ENCODE results near the gene KLHL7.
"Not testable (repeated sequence)": the region's sequence is repeated elsewhere in the genome, so short reads cannot be mapped to it uniquely, and the experiment has no call there.

The KLHL7 gene

DNA sequence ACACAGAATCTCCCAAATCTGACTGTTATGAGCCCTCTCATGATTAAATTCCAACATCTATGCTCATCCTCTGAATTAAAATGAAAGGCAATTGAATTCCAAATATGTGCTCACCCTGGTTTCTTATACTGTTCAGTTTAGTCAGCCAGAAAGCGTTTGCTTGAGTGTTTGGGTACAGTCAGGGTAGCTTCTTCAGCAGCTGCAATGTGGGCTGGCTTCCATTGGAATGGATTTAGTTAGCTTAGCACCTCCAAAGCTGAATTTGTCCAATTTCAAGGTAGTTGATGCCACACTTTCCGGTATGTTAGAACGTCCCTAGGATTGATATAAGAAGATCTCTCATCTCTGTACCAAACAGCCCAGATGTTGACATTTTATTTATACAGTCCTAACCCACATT, 9.3 kb downstream of the KLHL7 start:
- H3K9me3 ChIP-seq (ENCODE audit: control insufficient read depth, insufficient read depth, low read length), result no peaks in the 10 kb centered on the region
- H3K36me3 ChIP-seq (ENCODE audit: control insufficient read depth, insufficient read depth, low read length), result no peaks in the 10 kb centered on the region
- no peak overlapping the region for H3K4me3 ChIP-seq (ENCODE audit: low read depth, low read length)
- no peaks in the 10 kb centered on the region for H3K27me3 ChIP-seq (ENCODE audit: control insufficient read depth, insufficient read depth, low read length)
- no peak overlapping the region for H3K9ac ChIP-seq (ENCODE audit: low read depth, low read length)
- peaks cover 38% of the 10 kb centered on the region for H3K4me1 ChIP-seq (ENCODE audit: control insufficient read depth, insufficient read depth, low read length)

DNA sequence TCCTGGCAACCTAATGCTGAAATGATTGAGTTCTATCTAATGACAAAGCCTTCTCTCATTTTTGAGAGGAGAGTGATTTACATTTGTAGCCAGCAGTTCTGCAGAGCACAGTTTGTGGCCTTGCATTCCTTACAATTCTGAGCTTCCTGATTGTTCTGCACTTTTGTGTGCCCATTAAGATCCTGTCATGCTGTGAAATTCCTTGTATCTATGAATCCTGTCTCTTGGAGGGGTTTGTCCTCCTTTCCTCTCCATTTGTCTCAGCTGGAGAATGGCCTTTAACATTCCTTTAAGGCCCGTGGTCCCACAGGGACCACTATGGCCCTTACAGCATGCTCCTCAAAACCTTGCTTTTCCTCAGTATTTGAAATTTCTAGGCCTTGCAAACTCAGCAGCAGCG, 10.4 kb downstream of the KLHL7 start:
- Histone ChIP-seq H3K36me3 (ENCODE audit: control insufficient read depth, insufficient read depth, low read length) (no peaks in the 10 kb centered on the region), H3K27me3 (ENCODE audit: control insufficient read depth, insufficient read depth, low read length) (no peaks in the 10 kb centered on the region), H3K9ac (ENCODE audit: low read depth, low read length) (no peak overlapping the region), H3K9me3 (ENCODE audit: control insufficient read depth, insufficient read depth, low read length) (no peaks in the 10 kb centered on the region), H3K4me3 (ENCODE audit: low read depth, low read length) (no peak overlapping the region), H3K4me1 (ENCODE audit: control insufficient read depth, insufficient read depth, low read length) (peaks cover 38% of the 10 kb centered on the region)

DNA sequence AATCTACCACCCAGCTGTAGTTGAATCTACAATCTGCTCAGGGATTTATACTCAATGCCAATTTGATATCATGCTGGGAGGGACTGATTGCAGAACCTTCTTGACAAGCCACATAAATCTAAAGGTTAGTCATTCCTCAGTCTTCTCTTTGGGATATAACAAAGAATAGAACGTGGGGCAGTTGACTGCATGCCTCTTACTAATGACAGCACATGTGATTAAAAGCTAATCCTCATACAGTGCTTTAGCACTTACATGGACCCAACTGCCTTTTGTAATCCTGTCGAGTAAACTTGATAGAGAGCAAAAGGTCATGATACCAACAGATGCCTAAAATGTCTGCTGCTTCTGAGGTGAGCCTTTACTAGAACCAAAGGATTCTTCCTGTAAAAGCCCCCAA, 12.3 kb downstream of the KLHL7 start:
- no peaks in the 10 kb centered on the region for H3K27me3 ChIP-seq (ENCODE audit: control insufficient read depth, insufficient read depth, low read length)
- H3K4me3 ChIP-seq (ENCODE audit: low read depth, low read length), result no peak overlapping the region
- H3K9ac ChIP-seq (ENCODE audit: low read depth, low read length), result no peak overlapping the region
- H3K4me1 ChIP-seq (ENCODE audit: control insufficient read depth, insufficient read depth, low read length), result peaks cover 32% of the 10 kb centered on the region
- no peaks in the 10 kb centered on the region for H3K36me3 ChIP-seq (ENCODE audit: control insufficient read depth, insufficient read depth, low read length)
- H3K9me3 ChIP-seq (ENCODE audit: control insufficient read depth, insufficient read depth, low read length), result no peaks in the 10 kb centered on the region

DNA sequence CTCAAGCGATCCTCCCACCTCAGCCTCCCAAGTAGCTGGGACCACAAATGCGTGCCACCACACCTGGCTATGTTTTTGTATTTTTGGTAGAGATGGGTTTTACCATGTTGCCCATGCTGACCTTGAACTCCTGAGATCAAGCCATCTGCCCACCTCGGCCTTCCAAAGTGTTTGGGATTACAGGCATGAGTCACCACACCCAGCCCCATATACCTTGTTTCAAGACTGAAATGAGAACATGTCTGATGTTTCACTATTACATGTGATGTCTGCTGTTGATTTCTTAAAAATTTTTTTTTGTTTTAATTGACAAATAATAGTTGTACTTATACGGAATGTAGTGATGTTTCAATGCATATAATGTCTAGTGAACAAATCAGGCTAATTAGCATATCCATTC, 14.5 kb downstream of the KLHL7 start:
- Histone ChIP-seq H3K4me3 (ENCODE audit: low read depth, low read length) (no peak overlapping the region), H3K9me3 (ENCODE audit: control insufficient read depth, insufficient read depth, low read length) (no peaks in the 10 kb centered on the region), H3K36me3 (ENCODE audit: control insufficient read depth, insufficient read depth, low read length) (no peaks in the 10 kb centered on the region), H3K4me1 (ENCODE audit: control insufficient read depth, insufficient read depth, low read length) (peaks cover 20% of the 10 kb centered on the region), H3K9ac (ENCODE audit: low read depth, low read length) (no peak overlapping the region), H3K27me3 (ENCODE audit: control insufficient read depth, insufficient read depth, low read length) (no peaks in the 10 kb centered on the region)

DNA sequence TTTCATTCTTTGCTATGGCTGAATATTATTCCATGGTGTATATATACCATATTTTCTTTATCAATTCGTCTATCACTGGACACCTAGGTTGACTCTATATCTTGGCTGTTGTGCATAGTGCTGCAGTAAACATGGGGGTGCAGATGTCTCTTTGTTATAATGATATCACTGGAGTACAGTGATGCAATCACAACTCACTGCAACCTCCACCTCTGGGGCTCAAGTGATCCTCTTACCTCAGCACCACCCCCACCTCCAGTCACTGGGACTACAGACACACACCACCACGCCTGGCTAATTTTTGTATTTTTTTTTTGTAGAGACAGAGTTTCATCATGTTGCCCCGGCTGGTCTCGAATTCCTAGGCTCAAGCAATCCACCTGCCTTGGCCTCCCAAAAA, 15.6 kb downstream of the KLHL7 start:
- Histone ChIP-seq H3K27me3 (ENCODE audit: control insufficient read depth, insufficient read depth, low read length) (no peaks in the 10 kb centered on the region), H3K4me1 (ENCODE audit: control insufficient read depth, insufficient read depth, low read length) (peaks cover 12% of the 10 kb centered on the region), H3K36me3 (ENCODE audit: control insufficient read depth, insufficient read depth, low read length) (no peaks in the 10 kb centered on the region), H3K9me3 (ENCODE audit: control insufficient read depth, insufficient read depth, low read length) (no peaks in the 10 kb centered on the region), H3K9ac (ENCODE audit: low read depth, low read length) (no peak overlapping the region), H3K4me3 (ENCODE audit: low read depth, low read length) (no peak overlapping the region)

DNA sequence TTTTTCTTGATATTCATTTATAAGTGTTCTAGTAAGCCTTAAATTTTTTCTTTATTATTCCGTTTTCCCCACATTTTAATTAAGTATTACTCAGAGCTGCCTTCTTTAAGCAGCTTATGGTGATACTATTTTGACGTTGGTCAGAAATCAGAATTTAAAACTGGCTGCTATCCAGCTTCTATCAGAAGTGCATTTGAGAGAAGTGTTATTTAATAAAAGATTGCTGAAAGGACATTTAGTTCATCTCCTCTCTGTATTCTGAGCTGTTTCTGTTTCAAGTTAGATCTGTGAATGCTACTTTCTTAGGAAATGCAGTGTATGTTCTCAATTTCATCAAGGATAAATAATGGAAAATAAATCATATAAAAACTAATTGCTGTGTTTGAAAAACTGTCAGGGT, 17.4 kb downstream of the KLHL7 start:
- H3K9me3 ChIP-seq (ENCODE audit: control insufficient read depth, insufficient read depth, low read length), result no peaks in the 10 kb centered on the region
- no peak overlapping the region for H3K9ac ChIP-seq (ENCODE audit: low read depth, low read length)
- no peaks in the 10 kb centered on the region for H3K36me3 ChIP-seq (ENCODE audit: control insufficient read depth, insufficient read depth, low read length)
- H3K4me1 ChIP-seq (ENCODE audit: control insufficient read depth, insufficient read depth, low read length), result no peaks in the 10 kb centered on the region
- H3K27me3 ChIP-seq (ENCODE audit: control insufficient read depth, insufficient read depth, low read length), result no peaks in the 10 kb centered on the region
- H3K4me3 ChIP-seq (ENCODE audit: low read depth, low read length), result no peak overlapping the region

DNA sequence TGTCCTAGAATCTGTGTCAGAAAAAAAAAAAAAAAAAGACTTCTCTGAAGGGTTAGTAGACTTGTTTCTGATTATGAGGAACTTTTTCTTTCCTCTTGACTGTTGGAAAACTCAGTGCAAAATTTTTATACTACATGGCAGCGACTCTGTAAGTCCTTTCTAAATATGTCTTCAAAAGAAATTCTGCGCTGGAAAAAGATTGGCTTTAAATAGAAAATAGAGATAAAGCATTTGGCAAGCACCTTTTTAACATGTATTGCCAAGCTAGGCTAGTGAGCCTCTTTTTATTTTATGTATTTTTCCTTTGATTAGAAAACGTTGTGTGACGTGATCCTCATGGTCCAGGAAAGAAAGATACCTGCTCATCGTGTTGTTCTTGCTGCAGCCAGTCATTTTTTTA, 17.9 kb downstream of the KLHL7 start:
- Histone ChIP-seq H3K9ac (ENCODE audit: low read depth, low read length) (no peak overlapping the region), H3K4me3 (ENCODE audit: low read depth, low read length) (no peak overlapping the region), H3K27me3 (ENCODE audit: control insufficient read depth, insufficient read depth, low read length) (no peaks in the 10 kb centered on the region), H3K4me1 (ENCODE audit: control insufficient read depth, insufficient read depth, low read length) (no peaks in the 10 kb centered on the region), H3K36me3 (ENCODE audit: control insufficient read depth, insufficient read depth, low read length) (no peaks in the 10 kb centered on the region), H3K9me3 (ENCODE audit: control insufficient read depth, insufficient read depth, low read length) (no peaks in the 10 kb centered on the region)

DNA sequence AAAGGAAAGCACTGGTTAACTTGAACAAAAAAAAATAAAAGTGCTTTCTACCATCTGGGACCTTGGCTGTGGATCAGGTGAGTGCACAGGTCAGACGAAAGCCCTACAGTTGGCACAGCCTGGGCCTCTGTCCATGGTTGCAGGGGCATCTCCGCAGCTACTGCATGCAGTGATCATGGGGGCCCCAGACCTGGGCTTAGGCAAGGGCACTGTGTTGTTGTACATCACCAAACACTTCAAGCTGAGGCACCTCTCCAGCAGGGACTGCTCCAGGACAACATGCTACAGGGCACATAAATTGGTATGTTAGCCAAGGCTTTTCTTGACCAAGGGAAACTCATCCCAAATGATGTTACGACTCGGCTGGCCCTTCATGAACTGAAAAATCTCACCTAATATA, 23.5 kb downstream of the KLHL7 start:
- Histone ChIP-seq H3K9ac (ENCODE audit: low read depth, low read length) (no peak overlapping the region), H3K4me3 (ENCODE audit: low read depth, low read length) (no peak overlapping the region), H3K36me3 (ENCODE audit: control insufficient read depth, insufficient read depth, low read length) (no peaks in the 10 kb centered on the region), H3K9me3 (ENCODE audit: control insufficient read depth, insufficient read depth, low read length) (no peaks in the 10 kb centered on the region), H3K27me3 (ENCODE audit: control insufficient read depth, insufficient read depth, low read length) (no peaks in the 10 kb centered on the region), H3K4me1 (ENCODE audit: control insufficient read depth, insufficient read depth, low read length) (no peaks in the 10 kb centered on the region)

DNA sequence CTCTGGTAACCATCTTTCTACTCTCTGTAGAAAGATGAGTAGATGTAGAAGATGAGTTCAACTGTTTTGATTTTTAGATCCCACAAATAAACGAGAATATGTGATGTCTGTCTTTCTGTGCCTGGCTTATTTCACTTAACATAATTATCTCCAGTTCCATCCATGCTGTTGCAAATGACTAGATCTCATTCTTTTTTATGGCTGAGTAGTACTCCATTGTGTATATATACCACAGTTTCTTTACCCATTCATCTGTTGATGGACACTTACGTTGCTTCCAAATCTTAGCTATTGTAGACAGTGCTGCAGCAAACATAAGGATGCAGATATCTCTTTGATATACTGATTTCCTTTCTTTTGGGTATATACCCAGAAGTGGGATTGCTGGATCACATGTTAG, 26.2 kb downstream of the KLHL7 start:
- not testable (repeated sequence) for H3K4me3 ChIP-seq (ENCODE audit: low read depth, low read length); H3K36me3 ChIP-seq (ENCODE audit: control insufficient read depth, insufficient read depth, low read length)

DNA sequence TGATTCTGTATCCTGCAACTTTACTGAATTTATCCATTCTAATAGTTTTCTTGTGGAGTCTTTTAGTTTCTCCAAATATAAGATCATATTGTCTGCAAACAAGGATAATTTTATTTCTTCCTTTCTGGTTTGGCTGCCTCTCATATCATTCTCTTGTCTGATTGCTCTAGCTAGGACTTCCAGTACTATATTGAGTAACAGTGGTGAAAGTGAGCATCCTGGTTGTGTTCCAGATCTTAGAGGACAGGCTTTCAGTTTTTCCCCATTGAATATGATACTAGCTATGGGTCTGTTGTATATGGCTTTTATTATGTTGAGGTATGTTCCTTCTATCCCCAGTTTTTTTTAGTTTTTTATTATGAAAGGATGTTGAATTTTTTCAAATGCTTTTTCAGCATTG, 28.2 kb downstream of the KLHL7 start:
- Histone ChIP-seq H3K9ac (ENCODE audit: low read depth, low read length) (no peak overlapping the region), H3K4me3 (ENCODE audit: low read depth, low read length) (no peak overlapping the region), H3K27me3 (ENCODE audit: control insufficient read depth, insufficient read depth, low read length) (no peaks in the 10 kb centered on the region), H3K36me3 (ENCODE audit: control insufficient read depth, insufficient read depth, low read length) (no peaks in the 10 kb centered on the region), H3K4me1 (ENCODE audit: control insufficient read depth, insufficient read depth, low read length) (no peaks in the 10 kb centered on the region), H3K9me3 (ENCODE audit: control insufficient read depth, insufficient read depth, low read length) (no peaks in the 10 kb centered on the region)

More for the DNA sequence above, 26.2 kb downstream of the KLHL7 start:
- not testable (repeated sequence) for H3K9ac ChIP-seq (ENCODE audit: low read depth, low read length); H3K9me3 ChIP-seq (ENCODE audit: control insufficient read depth, insufficient read depth, low read length); H3K4me1 ChIP-seq (ENCODE audit: control insufficient read depth, insufficient read depth, low read length); H3K27me3 ChIP-seq (ENCODE audit: control insufficient read depth, insufficient read depth, low read length)

DNA sequence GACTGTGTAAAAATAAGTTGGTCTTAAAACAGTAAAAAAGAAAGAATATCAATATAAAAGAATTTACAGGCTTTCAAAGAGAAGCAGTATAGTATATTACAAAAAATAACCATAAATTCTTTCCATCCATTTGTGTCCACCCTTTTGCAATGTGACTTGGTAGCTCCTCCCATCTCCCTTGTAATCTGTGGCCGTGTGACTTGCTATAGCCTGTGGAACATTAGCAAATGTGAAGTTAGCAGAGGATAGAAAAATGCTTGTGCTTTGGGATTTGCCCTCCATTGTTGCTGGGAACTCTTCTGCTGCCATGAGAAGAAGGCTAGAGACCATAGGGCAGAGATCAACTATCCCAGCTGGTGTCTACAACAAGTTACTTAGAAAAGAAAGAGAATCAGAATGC, 30.2 kb downstream of the KLHL7 start:
- no peaks in the 10 kb centered on the region for H3K27me3 ChIP-seq (ENCODE audit: control insufficient read depth, insufficient read depth, low read length)
- no peaks in the 10 kb centered on the region for H3K9me3 ChIP-seq (ENCODE audit: control insufficient read depth, insufficient read depth, low read length)
- H3K9ac ChIP-seq (ENCODE audit: low read depth, low read length), result no peak overlapping the region
- H3K4me1 ChIP-seq (ENCODE audit: control insufficient read depth, insufficient read depth, low read length), result no peaks in the 10 kb centered on the region
- H3K4me3 ChIP-seq (ENCODE audit: low read depth, low read length), result no peak overlapping the region
- H3K36me3 ChIP-seq (ENCODE audit: control insufficient read depth, insufficient read depth, low read length), result no peaks in the 10 kb centered on the region

DNA sequence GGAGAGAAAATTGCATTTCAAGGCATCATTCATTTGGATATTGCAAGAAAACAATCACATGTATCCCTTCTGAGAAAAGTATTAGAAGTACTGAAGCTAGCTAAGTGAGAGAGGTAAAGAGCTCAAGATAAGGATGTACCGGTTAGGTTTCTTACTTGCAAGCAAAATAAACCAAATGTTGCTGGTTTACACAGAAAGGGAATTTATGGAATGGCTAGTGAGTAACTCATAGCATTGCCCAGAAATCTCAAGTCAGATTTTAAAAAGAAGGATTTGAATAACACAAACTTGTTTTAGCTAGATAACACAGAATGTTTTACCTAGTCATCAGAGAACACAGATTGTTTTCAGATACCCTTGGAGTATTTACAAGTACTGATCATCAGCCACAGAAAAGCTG, 30.6 kb downstream of the KLHL7 start:
- H3K4me3 ChIP-seq (ENCODE audit: low read depth, low read length), result no peak overlapping the region
- no peaks in the 10 kb centered on the region for H3K9me3 ChIP-seq (ENCODE audit: control insufficient read depth, insufficient read depth, low read length)
- peaks cover 4% of the 10 kb centered on the region for H3K36me3 ChIP-seq (ENCODE audit: control insufficient read depth, insufficient read depth, low read length)
- no peaks in the 10 kb centered on the region for H3K27me3 ChIP-seq (ENCODE audit: control insufficient read depth, insufficient read depth, low read length)
- H3K4me1 ChIP-seq (ENCODE audit: control insufficient read depth, insufficient read depth, low read length), result no peaks in the 10 kb centered on the region
- H3K9ac ChIP-seq (ENCODE audit: low read depth, low read length), result no peak overlapping the region

DNA sequence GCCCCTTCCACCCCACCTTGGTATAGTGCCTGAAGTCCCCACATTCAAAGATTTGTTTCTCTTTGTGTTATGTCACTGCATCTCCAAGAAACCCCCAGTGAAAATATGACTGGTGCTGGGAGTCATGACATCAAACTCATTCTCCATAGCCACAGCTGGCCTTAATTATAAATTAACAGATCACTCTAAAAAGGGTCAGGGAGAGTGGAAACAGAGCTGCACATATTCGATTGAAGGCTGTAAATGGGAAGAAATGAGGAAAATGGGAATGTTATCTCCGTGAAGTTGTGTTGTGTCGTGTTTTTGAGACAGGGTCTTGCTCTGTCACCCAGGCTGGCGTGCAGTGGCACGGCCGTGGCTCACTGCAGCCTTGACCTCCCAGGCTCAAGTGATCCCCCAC, 52.1 kb downstream of the KLHL7 start:
- Histone ChIP-seq H3K9me3 (ENCODE audit: control insufficient read depth, insufficient read depth, low read length) (no peaks in the 10 kb centered on the region), H3K4me1 (ENCODE audit: control insufficient read depth, insufficient read depth, low read length) (no peaks in the 10 kb centered on the region), H3K36me3 (ENCODE audit: control insufficient read depth, insufficient read depth, low read length) (no peaks in the 10 kb centered on the region), H3K4me3 (ENCODE audit: low read depth, low read length) (no peak overlapping the region), H3K9ac (ENCODE audit: low read depth, low read length) (no peak overlapping the region), H3K27me3 (ENCODE audit: control insufficient read depth, insufficient read depth, low read length) (no peaks in the 10 kb centered on the region)

Data from iPS-15b (cell line).